Stimulated activated CD4-positive, alpha-beta T cell treated with anti-CD3 and anti-CD28 coated beads, Interleukin-1b, Interleukin-23, amount 100 ng/mL, for 4 hours (primary cell): ENCODE measurements around the gene CD177.
"Not testable (repeated sequence)": the region's sequence is repeated elsewhere in the genome, so short reads cannot be mapped to it uniquely, and the experiment has no call there.

Experiments used
- DNase-seq, 2 donors: peaks; one replicate each; pipeline ENCODE4 v3.0.0-alpha.2; 2020; ENCODE audit warnings: low read depth in 2 of 2

CD177 gene

DNA sequence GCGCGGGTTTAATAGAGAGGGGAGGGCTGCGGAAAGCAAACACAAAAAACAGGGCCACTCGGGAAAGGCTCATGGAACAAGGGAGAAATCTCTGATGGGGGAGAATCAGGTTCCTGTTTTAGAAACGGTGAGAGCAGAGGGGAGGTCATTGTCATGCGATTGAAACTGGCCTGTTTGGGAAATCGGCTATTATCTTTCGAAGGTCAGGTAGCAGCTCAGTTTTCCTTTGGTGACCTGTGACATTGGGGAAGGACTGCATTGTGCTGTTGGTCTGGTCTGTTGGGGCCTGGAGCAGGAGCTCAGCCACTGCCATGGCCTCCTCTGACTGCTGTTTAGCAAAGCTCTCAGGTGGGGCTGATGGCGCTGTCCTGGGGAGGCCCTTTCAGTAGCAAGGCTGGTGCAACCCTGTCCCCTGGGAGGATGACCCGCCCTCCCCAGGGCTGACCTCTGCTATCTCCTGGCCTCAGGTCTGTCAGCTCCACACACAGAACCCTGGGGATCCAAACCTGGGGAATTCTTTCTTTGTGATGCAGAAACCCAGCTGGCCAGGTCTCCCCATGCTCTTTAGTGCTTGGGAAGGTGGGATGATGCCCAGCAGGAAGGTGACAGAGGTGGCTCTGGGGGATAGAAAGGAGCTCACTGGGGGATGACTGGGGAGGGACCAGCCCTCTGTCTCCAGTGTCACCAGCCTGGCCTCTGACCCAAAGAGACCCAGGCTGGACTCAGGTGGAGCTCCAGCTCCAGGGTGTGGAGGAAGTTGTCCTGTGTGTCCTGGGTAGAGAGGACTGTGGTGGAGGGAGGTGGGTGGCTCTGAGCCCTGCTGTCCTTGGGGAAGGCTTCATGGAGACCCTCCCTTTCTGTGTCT lies 21.2 kb upstream of the CD177 start:
- DNase-seq = no peak

GRCh38 chr19:43336508-43336907 lies 17.0 kb upstream of the CD177 start:
- DNase-seq = not testable (repeated sequence)

DNA sequence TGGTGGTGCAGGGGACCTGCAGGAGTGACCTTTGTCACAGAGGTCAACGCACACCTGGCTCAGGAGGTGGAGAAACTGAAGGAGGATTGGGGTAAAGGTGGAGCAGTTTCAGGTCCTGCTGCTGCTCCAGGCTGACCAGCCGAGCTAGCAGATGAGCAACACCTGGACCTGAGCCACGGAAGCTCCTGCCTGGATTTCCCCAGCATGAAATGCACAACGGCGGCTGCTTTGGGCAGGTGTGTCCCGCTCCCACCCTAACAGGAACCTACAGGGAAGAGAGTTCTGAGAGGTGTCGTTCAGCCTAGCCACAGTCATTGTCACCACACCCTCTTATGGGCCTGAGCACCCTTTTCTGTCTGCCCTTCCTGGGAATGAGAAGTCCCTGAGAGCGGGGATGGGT lies 15.7 kb upstream of the CD177 start:
- no peak for DNase-seq

- no peak for DNase-seq
These were observed 15.0 kb upstream of the CD177 start for GRCh38 chr19:43338530-43338929.

- DNase-seq = not testable (repeated sequence)
These were observed 14.1 kb upstream of the CD177 start for GRCh38 chr19:43339243-43339930.

GRCh38 chr19:43340101-43340500 lies 13.4 kb upstream of the CD177 start:
- DNase-seq = not testable (repeated sequence)

- DNase-seq = not testable (repeated sequence)
These were observed 12.4 kb upstream of the CD177 start for GRCh38 chr19:43341098-43341497.

DNA sequence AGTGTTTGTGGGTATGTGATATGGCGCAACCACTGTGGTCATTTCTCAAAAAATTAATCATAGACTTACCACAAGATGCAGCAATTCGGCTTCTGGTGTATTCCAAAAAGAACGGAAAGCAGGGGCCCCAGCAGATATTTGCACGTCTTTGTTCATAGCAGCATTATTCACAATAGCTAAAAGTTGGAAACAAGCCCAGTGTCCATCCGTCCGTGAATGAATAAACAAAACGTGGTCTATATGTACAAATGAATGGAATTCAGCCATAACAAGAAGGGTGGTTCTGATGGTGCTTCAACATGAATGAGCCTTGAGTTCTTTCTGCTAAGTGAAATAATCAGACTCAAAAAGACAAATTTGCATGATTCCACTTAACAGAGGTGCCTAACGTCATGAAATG lies 11.4 kb upstream of the CD177 start:
- not testable (repeated sequence) for DNase-seq

- DNase-seq = not testable (repeated sequence)
These were observed 9.1 kb upstream of the CD177 start for GRCh38 chr19:43344347-43344925.

DNA sequence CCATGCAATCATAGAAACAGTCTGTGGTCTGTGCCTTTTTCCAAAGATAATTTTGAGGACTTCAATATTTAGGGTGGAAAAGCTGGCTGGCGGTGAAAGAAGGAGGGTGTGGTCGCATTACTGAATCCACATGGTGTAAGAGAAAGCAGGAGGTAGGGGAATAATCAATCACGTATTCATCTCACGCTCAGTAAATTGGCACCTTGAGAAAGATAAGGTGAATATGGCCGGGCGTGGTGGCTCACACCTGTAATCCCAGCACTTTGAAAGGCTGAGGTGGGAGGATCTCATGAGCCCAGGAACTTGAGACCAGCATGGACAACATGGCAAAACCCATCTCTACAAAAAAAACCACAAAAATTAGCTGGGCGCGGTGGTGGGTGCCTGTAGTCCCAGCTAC lies 3.7 kb upstream of the CD177 start:
- DNase-seq = not testable (repeated sequence)

DNA sequence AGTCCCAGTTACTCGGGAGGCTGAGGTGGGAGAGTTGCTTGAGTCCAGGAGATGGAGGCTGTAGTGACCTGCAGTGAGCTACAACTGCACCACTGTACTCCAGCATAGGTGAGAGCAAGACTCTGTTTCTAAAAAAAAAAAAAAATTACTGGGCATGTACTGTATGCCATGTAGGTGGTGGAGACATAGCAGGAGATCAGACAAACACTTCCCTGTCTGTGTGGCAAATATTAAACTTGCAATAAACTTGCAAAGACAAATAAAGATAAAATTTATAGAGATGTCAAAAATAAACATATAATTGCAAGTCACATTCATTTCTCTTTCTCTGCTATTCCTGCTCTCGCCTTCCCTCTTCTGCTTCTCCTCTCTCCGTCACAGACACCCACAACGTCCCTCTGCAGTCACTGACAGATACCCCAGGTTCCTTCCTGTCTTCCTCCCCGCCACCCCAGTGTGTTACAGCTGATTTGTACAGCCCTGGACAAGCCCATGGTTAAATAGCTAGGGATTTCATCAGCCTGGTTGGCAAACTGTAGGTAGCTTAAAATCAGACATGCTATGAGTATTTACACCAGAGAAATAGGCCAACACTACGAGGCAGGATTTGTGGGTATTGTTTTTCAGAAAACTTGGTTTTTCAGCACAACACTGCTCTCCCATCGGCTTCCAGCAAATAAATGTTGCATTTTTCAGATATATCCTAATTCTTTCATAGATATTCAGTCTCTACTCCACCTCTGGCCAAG lies 1.3 kb upstream of the CD177 start:
- no peak for DNase-seq

DNA sequence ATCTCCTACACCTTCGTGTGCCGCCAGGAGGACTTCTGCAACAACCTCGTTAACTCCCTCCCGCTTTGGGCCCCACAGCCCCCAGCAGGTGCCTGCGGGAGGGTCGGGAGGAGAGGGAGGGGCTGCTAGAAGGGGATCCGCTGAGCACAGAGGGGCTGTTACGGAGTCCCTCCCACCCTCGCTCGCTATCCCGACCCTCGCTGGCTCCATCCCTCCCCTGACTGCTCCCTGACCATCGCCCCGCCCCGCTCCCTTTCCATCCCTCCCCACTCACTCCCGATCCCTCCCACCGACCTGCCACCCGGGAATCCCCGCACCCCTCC lies 780 bp downstream of the CD177 start:
- DNase-seq = no peak

- DNase-seq = not testable (repeated sequence)
These were observed 3.3 kb downstream of the CD177 start for GRCh38 chr19:43356749-43357148.

DNA sequence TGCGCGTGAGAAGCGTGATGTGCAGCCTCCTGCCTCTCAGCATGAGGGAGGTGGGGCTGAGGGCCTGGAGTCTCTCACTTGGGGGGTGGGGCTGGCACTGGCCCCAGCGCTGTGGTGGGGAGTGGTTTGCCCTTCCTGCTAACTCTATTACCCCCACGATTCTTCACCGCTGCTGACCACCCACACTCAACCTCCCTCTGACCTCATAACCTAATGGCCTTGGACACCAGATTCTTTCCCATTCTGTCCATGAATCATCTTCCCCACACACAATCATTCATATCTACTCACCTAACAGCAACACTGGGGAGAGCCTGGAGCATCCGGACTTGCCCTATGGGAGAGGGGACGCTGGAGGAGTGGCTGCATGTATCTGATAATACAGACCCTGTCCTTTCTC lies 8.7 kb downstream of the CD177 start:
- DNase-seq = no peak

DNA sequence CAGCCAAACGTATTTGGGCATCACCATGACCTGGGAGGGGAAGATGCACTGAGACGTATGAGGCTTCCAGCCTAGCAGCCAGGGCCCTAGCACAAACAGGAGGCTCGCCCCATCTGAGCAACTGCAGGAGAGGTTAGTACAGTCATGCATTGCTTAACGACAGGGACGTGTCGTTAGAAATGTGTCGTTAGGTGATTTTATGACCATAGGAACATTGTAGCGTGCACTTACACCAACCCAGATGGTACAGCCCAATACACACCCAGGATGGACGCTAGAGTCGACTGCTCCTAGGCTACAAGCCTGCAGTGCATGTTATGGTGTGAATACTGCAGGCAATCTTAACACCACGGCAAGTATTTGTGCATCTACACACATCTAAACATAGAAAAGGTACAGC lies 9.3 kb downstream of the CD177 start:
- DNase-seq = no peak

GRCh38 chr19:43365677-43366076 lies 12.2 kb downstream of the CD177 start:
- DNase-seq = not testable (repeated sequence)

- DNase-seq = no peak
These were observed 14.3 kb downstream of the CD177 start for GRCh38 chr19:43367822-43368221.

GRCh38 chr19:43368897-43369296 lies 15.4 kb downstream of the CD177 start:
- not testable (repeated sequence) for DNase-seq

GRCh38 chr19:43371909-43372308 lies 18.4 kb downstream of the CD177 start:
- no peak for DNase-seq

DNA sequence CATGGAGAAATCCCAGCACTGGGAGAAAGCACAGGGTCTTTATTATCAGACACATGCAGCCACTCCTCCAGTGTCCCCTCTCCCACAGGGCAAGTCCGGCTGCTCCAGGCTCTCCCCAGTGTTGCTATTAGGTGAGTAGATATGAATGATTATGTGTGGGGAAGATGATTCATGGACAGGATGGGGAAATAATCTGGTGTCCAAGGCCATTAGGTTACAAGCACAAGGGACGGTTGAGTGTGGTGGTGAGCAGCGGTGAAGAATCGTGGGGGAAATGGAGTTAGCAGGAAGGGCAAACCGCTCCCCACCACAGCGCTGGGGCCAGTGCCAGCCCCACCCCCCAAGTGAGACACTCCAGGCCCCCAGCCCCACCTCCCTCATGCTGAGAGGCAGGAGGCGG lies 19.0 kb downstream of the CD177 start:
- no peak for DNase-seq

- not testable (repeated sequence) for DNase-seq
These were observed 24.1 kb downstream of the CD177 start for GRCh38 chr19:43377624-43378023.

DNA sequence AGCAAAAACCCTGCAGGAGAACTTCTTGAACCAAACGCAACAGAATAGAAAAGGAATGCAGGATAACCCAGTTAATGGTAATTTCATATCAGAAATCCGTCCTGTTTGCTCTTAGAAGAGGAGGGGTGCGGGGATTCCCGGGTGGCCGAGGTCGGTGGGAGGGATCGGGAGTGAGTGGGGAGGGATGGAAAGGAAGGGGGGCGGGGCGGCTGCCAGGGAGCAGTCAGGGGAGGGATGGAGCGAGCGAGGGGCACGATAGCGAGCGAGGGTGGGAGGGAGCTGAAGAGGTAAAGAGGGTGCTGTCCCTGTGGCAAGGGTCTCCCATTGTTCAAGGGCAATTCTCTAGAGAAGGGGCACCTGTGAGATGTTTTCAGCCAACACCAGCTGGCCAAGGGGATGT lies 26.5 kb downstream of the CD177 start:
- no peak for DNase-seq
